ENCODE data around the gene RPL9. TPM values are rescaled to one million over a fixed set of nuclear protein-coding genes. Genes with fewer than 3 reads are reported as not detected.

Gene RPL9
- total and polyA plus RNA-seq, 2 of the 8 experiments (the other 6 are each of a cell fraction or from before 2014, with no cell fraction given) = 1,161 to 1,184 TPM

GRCh38 chr4:39415678-39416283 lies 42.9 kb downstream of the RPL9 start:
- DNase-seq (ENCODE audit: low read depth in 1 of 2, low spot score in 2 of 2) = no peak
- H2BK12ac ChIP-seq (ENCODE audit: low read depth, low read length) = no peak overlapping the region
- no peaks in the 10 kb centered on the region for H3K23me2 ChIP-seq (ENCODE audit: low read depth, low read length)
- no peak overlapping the region for H4K8ac ChIP-seq (ENCODE audit: extremely low read depth, insufficient read depth, low read length)
- no peaks in the 10 kb centered on the region for H3K9me3 ChIP-seq (ENCODE audit: insufficient read depth in 2 of 2, low read depth in 1 of 2, low read length in 1 of 2)
- ChIA-PET CTCF (ENCODE audit: partially characterized antibody) (interaction anchor here (1.3 to 1.5 kb wide), 2 partner anchors 9 to 13 kb away, joined by 3 read pairs; partner anchors contain the start of gene KLB), POLR2A (ENCODE audit: partially characterized antibody) (no interaction called here)
- H3K4ac ChIP-seq (replicated peaks; ENCODE audit: insufficient read length, low read depth, low read length) = no peak overlapping the region
- no peaks in the 10 kb centered on the region for H3K36me3 ChIP-seq (ENCODE audit: control insufficient read depth in 2 of 4, insufficient read depth in 4 of 4, low read length in 3 of 4)
- no peak overlapping the region for H3K18ac ChIP-seq (ENCODE audit: extremely low read depth, low read length)
- H2BK15ac ChIP-seq (ENCODE audit: low read length) = no peak overlapping the region
- no peak overlapping the region for H3K9ac ChIP-seq (replicated peaks in 1 of 4; ENCODE audit: extremely low read depth in 1 of 4, low read depth in 3 of 4, low read length in 3 of 4)
- FAIRE-seq = no peak
- H3K23ac ChIP-seq (ENCODE audit: insufficient read length) = no peak overlapping the region
- H4K5ac ChIP-seq (ENCODE audit: insufficient read length, low read depth, low read length) = no peak overlapping the region
- no peak overlapping the region for H3K14ac ChIP-seq (ENCODE audit: insufficient read length)
- H3K79me2 ChIP-seq (ENCODE audit: control insufficient read depth in 1 of 2, insufficient read depth in 2 of 2, low read length in 2 of 2) = no peaks in the 10 kb centered on the region
- WGBS, 2 experiments (ENCODE audit: extremely low coverage in 1 of 2, insufficient coverage in 1 of 2, insufficient read length in 1 of 2, insufficient replicate concordance in 2 of 2, low coverage in 1 of 2, low lambda C conversion rate in 2 of 2, missing lambda C conversion rate in 1 of 2) = 83% methylated on average over 2 of the region's 2 CpGs; no CpG with 5 or more reads in 1 of the 2 experiments
- H2AFZ ChIP-seq (ENCODE audit: low read length) = no peak overlapping the region
- no peak overlapping the region for H3K27ac ChIP-seq (ENCODE audit: low read depth, low read length)
- no peak for TF ChIP-seq RBBP5 (IDR thresholded peaks at IDR 0.05; ENCODE audit: borderline replicate concordance, low read depth, low read length)
- TF ChIP-seq, protein P1, sequence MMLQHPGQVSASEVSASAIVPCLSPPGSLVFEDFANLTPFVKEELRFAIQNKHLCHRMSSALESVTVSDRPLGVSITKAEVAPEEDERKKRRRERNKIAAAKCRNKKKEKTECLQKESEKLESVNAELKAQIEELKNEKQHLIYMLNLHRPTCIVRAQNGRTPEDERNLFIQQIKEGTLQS (IDR thresholded peaks at IDR 0.05; ENCODE audit: insufficient read depth, low read depth, low read length) = no peak
- TF ChIP-seq POLR2A (IDR thresholded peaks at IDR 0.05; ENCODE audit: control extremely low read depth in 1 of 2, low read depth in 2 of 2, low read length in 2 of 2) = no peak
- no peak for TF ChIP-seq TAF7 (optimal IDR thresholded peaks at IDR 0.05; ENCODE audit: borderline replicate concordance, low read depth, low read length)
- TF ChIP-seq SIX5 (IDR thresholded peaks at IDR 0.05; ENCODE audit: low read depth, low read length) = no peak
- no peak overlapping the region for H2BK120ac ChIP-seq (replicated peaks; ENCODE audit: low read depth, low read length)
- H2AK5ac ChIP-seq (ENCODE audit: low read depth, low read length) = no peak overlapping the region
- no peak overlapping the region for H3K4me2 ChIP-seq (ENCODE audit: insufficient read depth in 1 of 2, low read depth in 2 of 2, low read length in 2 of 2)
- H4K20me1 ChIP-seq (replicated peaks in 1 of 2; ENCODE audit: control insufficient read depth in 1 of 2, insufficient read depth in 2 of 2, low read length in 2 of 2) = no peaks in the 10 kb centered on the region
- H4K91ac ChIP-seq (replicated peaks; ENCODE audit: insufficient read length, low read length) = no peak overlapping the region
- no peaks in the 10 kb centered on the region for H3K4me1 ChIP-seq (replicated peaks in 1 of 4; ENCODE audit: control insufficient read depth in 3 of 4, insufficient read depth in 4 of 4, low read length in 3 of 4)
- no peak overlapping the region for H2BK5ac ChIP-seq (ENCODE audit: low read depth, low read length)
- H3K79me1 ChIP-seq (ENCODE audit: low read depth, low read length) = no peaks in the 10 kb centered on the region
- no peaks in the 10 kb centered on the region for H3K27me3 ChIP-seq (replicated peaks in 1 of 4; ENCODE audit: control insufficient read depth in 3 of 4, extremely low read depth in 1 of 4, insufficient read depth in 3 of 4, low read length in 3 of 4)
- no peak overlapping the region for H2BK20ac ChIP-seq (ENCODE audit: low read length)
- no peak overlapping the region for H3K56ac ChIP-seq (replicated peaks; ENCODE audit: insufficient read length, low read depth, low read length)
- H3K4me3 ChIP-seq (ENCODE audit: extremely low read depth in 1 of 4, insufficient read depth in 2 of 4, low read depth in 3 of 4, low read length in 4 of 4) = no peak overlapping the region

Data from H1 (cell line).